Lower leg skin (tissue), 4 donors: ENCODE measurements around the gene RPL29. TPM values are rescaled to one million over a fixed set of nuclear protein-coding genes. Genes with fewer than 3 reads are reported as not detected.
A peak's percentile ranks its signal among the peaks of the same experiment; 100 is the strongest.

Experiments
- DNase-seq, 2 donors: peaks; one replicate each; pipeline ENCODE4 v3.0.0-alpha.2; 2019; ENCODE audit warnings: low spot score in 2 of 2
- H3K4me3 ChIP-seq: fragments of 200-600 bp; sonication (generic); 2 replicates; pipeline ENCODE4 v1.5.1; 2017; ENCODE audit warnings: mild to moderate bottlenecking, low read depth; ENCODE audit not compliant: poor library complexity, severe bottlenecking
- POLR2A ChIP-seq, 2 donors: fragments of 450-650 bp; IDR thresholded peaks; one replicate each; pipeline ENCODE4 v1.6.1; 2016 to 2017; ENCODE audit warnings: antibody characterized with exemption in 2 of 2, mild to moderate bottlenecking in 1 of 2, moderate library complexity in 1 of 2
- WGBS, 2 donors: methylation state at CpG; one replicate each; pipeline ENCODE4 v1.1.5; 2018; 5-methylcytosine and 5-hydroxymethylcytosine counted together
- intact Hi-C: fragments of 100-400 bp; cut with DNase I; formaldehyde crosslinking; loops from one replicate; pipeline ENCODE4 v1.15.0; 2023; ENCODE audit warnings: low total_unique reads
- total RNA-seq, 4 donors: library from RNA; depleted of rRNA; stranded (reverse); fragments of >200 nt; gene quantifications; one replicate each; pipeline ENCODE4 v1.1.0, GENCODE V29; 2016
- TF ChIP-seq, protein P1 (sequence below), 3 donors: fragments of 450-650 bp; IDR thresholded peaks; one replicate each; pipeline ENCODE4 v1.5.1; 2016; ENCODE audit warnings: antibody characterized with exemption in 3 of 3, mild to moderate bottlenecking in 3 of 3, moderate library complexity in 2 of 3

RPL29 gene
- total RNA-seq, 4 donors from 2014 or later, result 1,729 to 2,645 (median 2,120) TPM

DNA sequence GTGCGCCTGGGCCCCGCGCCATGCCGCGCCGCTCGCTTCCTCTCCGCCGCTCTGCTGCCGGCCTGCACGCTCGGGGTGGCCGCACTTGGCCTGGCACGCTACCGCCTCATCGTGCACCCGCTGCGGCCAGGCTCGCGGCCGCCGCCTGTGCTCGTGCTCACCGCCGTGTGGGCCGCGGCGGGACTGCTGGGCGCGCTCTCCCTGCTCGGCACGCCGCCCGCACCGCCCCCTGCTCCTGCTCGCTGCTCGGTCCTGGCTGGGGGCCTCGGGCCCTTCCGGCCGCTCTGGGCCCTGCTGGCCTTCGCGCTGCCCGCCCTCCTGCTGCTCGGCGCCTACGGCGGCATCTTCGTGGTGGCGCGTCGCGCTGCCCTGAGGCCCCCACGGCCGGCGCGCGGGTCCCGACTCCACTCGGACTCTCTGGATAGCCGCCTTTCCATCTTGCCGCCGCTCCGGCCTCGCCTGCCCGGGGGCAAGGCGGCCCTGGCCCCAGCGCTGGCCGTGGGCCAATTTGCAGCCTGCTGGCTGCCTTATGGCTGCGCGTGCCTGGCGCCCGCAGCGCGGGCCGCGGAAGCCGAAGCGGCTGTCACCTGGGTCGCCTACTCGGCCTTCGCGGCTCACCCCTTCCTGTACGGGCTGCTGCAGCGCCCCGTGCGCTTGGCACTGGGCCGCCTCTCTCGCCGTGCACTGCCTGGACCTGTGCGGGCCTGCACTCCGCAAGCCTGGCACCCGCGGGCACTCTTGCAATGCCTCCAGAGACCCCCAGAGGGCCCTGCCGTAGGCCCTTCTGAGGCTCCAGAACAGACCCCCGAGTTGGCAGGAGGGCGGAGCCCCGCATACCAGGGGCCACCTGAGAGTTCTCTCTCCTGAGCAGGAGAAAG, 39.6 kb downstream of the RPL29 start:
- TF ChIP-seq, protein P1, sequence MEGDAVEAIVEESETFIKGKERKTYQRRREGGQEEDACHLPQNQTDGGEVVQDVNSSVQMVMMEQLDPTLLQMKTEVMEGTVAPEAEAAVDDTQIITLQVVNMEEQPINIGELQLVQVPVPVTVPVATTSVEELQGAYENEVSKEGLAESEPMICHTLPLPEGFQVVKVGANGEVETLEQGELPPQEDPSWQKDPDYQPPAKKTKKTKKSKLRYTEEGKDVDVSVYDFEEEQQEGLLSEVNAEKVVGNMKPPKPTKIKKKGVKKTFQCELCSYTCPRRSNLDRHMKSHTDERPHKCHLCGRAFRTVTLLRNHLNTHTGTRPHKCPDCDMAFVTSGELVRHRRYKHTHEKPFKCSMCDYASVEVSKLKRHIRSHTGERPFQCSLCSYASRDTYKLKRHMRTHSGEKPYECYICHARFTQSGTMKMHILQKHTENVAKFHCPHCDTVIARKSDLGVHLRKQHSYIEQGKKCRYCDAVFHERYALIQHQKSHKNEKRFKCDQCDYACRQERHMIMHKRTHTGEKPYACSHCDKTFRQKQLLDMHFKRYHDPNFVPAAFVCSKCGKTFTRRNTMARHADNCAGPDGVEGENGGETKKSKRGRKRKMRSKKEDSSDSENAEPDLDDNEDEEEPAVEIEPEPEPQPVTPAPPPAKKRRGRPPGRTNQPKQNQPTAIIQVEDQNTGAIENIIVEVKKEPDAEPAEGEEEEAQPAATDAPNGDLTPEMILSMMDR (IDR thresholded peaks at IDR 0.05), result no peak
- TF ChIP-seq POLR2A (IDR thresholded peaks at IDR 0.05), result no peak
- H3K4me3 ChIP-seq, result peak overlapping the region; percentile 8
- intact Hi-C loops, result loop anchor here (5.0 kb wide), 1 partner anchor 1636 kb away; no protein-coding TSS in a partner anchor
- peak in 1 of 2 donors; percentile 85 for DNase-seq
- WGBS, 2 donors, result 9 to 21% methylated on average over 3 to 90 of the region's 97 CpGs

DNA sequence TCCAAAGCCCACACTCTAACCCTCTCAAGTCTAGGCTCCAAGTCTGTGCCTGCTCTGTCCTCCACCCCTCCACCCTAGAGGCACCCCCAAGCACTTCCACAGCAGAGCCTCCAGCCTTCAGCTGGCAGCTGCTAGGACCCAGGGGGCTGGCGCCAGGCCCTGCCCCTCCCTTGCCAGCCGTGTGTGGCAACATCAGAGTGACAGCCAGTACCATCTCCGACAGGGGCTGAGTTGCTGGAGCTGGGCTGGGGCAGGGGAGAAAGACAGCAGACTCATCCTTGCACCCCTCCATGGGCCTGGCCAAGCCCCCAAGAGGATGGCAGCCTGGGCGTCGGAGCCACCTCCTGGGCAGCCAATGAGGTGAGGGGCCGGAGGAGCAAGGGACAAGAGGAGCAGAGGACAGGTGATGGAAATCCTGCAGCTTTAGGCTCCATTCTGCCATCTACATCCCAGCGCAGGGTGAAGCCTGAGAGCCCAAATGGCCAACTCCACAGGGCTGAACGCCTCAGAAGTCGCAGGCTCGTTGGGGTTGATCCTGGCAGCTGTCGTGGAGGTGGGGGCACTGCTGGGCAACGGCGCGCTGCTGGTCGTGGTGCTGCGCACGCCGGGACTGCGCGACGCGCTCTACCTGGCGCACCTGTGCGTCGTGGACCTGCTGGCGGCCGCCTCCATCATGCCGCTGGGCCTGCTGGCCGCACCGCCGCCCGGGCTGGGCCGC, 40.4 kb downstream of the RPL29 start, which contains the start of gene GPR62:
GPR62 (plus strand) TSS at position 207 of the 718 bp plus-strand sequence; CDS start at position 479, 272 bp downstream.
- 20 to 56% methylated on average over 7 to 33 of the region's 33 CpGs for WGBS, 2 donors
- intact Hi-C loops, result loop anchor here (5.0 kb wide), 1 partner anchor 1637 kb away; no protein-coding TSS in a partner anchor
- TF ChIP-seq, protein P1 (IDR thresholded peaks at IDR 0.05), result no peak
- TF ChIP-seq POLR2A (IDR thresholded peaks at IDR 0.05), result no peak

DNA sequence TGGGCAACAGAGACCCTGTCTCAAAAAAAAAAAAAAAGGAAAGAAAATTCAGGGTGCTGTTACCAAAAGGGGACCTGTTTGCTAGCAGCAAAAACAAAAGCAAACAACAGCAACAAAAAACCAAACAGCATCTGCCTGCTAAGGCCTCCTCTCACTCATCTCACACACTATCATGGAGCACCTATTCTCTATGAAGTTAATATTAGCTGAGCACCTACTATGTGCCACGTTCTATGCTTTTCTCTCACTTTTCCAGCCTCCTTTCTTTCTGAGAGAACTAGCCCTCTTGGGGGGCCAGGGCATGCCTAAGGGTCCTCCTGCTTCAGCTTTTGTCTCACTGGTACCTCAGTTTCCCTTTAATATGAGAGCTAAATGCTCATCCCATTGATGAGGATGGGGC, 41.0 kb downstream of the RPL29 start:
- no peak for TF ChIP-seq POLR2A (IDR thresholded peaks at IDR 0.05)
- TF ChIP-seq, protein P1 (IDR thresholded peaks at IDR 0.05), result no peak
- DNase-seq, result no peak
- intact Hi-C loops, result loop anchor here (5.0 kb wide), 1 partner anchor 1638 kb away; no protein-coding TSS in a partner anchor
- WGBS, 2 donors, result 74 to 79% methylated on average over 1 of the region's 1 CpG
- no peak overlapping the region for H3K4me3 ChIP-seq

More for the DNA sequence above, 40.4 kb downstream of the RPL29 start, which contains the start of gene GPR62:
- peak in 1 of 2 donors; percentile 85 for DNase-seq
- peak within 1 kb of the TSS; percentile 8 for H3K4me3 ChIP-seq

DNA sequence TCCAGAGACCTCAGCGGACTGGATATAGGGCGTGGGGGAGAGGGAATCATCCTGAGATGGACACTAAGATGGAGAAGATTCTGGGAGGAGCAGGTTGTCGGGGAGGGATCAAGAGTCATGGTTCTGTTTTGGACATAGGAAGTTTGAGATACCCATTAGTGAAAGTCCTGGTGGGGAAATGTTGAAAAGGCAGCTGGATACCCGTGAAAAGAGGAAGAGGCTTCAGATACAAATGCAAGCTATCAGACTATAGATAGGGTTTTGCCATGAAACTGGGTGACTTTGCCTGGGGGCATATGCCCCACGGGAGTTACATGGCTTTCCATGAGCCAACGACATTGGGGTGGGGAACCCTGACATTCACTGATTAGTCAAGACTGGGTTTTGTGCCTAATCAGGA, 41.6 kb downstream of the RPL29 start:
- WGBS, 2 donors, result 64 to 67% methylated on average over 6 of the region's 6 CpGs
- intact Hi-C loops, result no loop called here
- H3K4me3 ChIP-seq, result no peak overlapping the region
- DNase-seq, result no peak
- no peak for TF ChIP-seq POLR2A (IDR thresholded peaks at IDR 0.05)
- TF ChIP-seq, protein P1 (IDR thresholded peaks at IDR 0.05), result no peak

DNA sequence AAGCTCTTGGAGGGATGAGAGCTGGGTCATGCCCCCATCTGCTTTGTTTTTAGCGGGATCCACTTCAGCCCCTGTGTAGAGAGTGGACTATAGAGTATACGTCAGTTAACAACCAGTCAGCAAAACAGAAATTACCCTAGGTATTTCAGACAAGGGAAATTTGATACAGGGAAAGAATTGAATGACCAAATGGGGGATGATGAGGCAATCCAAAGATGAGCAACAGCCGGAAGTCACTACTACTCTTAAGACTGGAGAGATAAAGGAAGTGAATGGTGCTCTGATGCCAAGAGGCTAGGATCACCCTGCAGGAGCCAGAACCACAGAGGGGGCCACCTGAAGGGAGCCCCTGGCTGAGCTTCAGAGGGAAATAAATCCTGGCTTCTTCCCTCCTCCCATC, 42.2 kb downstream of the RPL29 start:
- no peak for TF ChIP-seq POLR2A (IDR thresholded peaks at IDR 0.05)
- TF ChIP-seq, protein P1 (IDR thresholded peaks at IDR 0.05), result no peak
- DNase-seq, result no peak
- H3K4me3 ChIP-seq, result no peak overlapping the region
- WGBS, 2 donors, result 71 to 75% methylated on average over 3 of the region's 3 CpGs
- intact Hi-C loops, result no loop called here
